Activated CD4-positive, CD25-positive, alpha-beta regulatory T cell treated with anti-CD3 and anti-CD28 coated beads, Interleukin-2, amount 50 U/mL, for 16 hours (primary cell): ENCODE data around the gene TAPT1.
"Not testable (repeated sequence)": the region's sequence is repeated elsewhere in the genome, so short reads cannot be mapped to it uniquely, and the experiment has no call there.

Experiments
- DNase-seq: peaks from one replicate; pipeline ENCODE4 v3.0.0-alpha.2; 2020; ENCODE audit warnings: low read depth, low spot score

TAPT1 gene

GRCh38 chr4:16183604-16184003 lies 42.7 kb downstream of the TAPT1 start:
- DNase-seq: no peak

DNA sequence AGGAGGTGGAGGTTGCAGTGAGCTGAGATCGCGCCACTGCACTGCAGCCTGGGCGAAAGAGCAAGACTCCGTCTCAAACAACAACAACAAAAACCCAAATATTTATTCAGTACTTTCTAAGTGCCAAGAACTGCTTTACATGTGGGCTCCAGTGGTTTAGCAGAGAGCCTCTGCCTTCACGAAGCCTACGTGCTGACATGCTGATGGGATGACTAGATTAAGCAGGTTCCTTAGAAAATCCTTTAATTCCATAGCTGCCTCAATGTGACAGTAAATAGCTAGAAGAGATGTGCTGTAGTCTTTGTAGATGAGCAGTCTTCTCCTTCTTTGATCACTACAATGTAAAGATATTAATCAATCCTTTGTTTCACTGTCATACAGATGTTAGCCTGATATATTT lies 49.6 kb downstream of the TAPT1 start:
- no peak for DNase-seq

DNA sequence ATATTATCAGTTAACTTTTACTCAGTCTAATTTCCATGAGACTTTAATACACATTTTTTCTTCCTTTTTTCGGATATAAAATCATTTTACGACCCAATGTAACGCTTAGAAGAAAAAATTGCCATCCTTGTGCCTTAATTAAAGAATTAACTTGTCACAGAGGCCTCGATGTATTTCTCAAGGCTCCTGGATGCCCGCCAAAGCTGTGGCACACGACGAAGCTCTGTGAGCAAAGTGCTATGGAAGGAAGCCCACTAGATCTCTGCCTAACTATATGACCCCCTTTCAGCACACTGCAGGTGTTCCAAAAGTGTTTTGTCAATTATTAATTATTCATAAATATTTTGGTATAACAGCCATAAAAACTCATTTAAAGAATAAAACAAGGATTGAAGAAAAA lies 54.4 kb downstream of the TAPT1 start:
- no peak for DNase-seq

- DNase-seq: no peak
Measured at GRCh38 chr4:16169490-16169889, 56.8 kb downstream of the TAPT1 start.

GRCh38 chr4:16168710-16169388 lies 57.4 kb downstream of the TAPT1 start:
- DNase-seq: no peak

DNA sequence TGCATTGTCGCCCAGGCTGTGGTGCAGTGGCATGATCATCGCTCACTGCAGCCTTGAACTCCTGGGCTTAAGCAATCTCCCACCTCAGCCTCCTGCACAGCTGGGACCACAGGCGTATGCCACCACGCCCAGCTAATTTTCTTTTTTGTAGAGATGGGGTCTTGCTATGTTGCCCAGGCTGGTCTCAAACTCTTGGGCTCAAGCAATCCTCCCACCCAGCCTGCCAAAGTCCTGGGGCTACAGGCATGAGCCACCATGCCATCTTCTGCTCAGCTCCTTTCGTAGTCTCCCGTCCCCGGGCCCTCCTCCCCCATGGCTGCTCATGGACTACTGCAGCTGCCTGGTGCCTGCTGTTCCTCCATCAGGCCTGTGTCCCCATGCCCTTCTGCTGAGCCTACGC lies 58.1 kb downstream of the TAPT1 start:
- DNase-seq: no peak

GRCh38 chr4:16165931-16166330 lies 60.3 kb downstream of the TAPT1 start:
- DNase-seq: no peak

- DNase-seq: no peak
Measured at GRCh38 chr4:16162891-16163290, 63.4 kb downstream of the TAPT1 start.

DNA sequence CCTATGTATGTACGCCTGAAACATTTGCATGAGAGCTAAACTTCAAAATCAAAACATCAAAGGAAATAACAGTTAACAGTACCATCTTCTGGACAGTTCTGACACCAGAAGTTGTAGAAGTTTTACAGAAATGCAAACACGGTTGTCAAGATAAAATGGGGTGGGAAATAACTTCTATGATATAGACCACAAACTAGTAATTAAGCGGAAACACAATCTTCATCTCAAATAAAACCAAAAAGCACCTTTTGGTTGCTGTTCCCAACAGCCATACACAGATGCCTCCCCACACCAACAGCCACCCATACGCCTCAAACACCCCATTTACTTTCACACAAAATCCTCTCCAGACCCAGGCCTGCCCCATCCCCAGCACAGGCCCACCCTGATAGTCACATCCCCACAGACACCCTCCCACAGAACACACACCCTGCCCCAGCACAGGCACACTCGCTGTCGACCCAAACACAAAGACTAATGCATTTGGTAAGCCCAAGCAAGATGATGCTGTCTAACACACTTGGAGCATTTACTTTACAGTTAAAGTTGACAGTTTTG lies 64.3 kb downstream of the TAPT1 start:
- no peak for DNase-seq

GRCh38 chr4:16160457-16160856 lies 65.8 kb downstream of the TAPT1 start:
- no peak for DNase-seq

GRCh38 chr4:16159286-16159685 lies 67.0 kb downstream of the TAPT1 start:
- no peak for DNase-seq

GRCh38 chr4:16158504-16158852 lies 67.8 kb downstream of the TAPT1 start:
- no peak for DNase-seq

DNA sequence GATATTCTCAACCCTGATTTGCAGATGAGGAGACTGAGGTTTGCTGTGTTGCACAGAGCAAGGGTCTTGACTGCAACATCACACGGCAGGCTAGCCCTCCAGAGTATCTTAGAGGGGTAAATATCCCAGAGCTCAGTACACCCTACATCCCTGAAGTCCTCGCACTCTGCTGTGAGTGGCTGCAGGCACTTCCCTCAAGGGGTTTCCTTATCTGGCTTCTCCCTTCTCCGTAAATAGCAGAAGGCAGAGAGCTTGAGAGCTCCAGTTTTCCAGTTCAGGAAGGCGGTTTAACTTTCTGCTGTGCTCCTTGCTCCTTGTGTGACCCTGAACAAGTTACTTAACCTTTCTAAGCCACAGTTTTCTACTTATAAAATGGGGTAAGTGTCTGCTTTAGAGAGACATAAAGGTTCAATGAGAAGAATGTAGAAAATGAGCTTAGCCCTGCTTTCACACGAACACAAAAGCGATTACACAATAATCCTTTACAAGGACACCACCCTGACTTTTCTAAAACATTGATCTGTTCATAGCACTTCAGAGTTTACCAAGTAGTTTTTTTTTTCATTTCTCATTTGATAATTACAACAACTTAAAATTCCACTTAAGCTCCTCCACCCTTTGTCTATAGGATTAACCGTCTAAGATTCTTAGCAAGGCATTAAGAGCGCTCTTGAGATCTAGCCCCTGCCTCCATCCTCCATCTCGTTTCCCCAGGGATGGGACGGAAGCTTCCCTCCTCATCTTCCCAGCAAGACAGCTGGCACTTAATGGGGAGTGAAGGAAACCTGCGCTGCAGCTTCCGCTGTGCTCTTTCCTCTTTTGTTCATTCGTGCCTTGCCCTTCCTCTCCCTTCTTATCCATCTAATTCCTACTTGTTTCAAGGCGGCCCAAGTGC lies 68.4 kb downstream of the TAPT1 start:
- no peak for DNase-seq

DNA sequence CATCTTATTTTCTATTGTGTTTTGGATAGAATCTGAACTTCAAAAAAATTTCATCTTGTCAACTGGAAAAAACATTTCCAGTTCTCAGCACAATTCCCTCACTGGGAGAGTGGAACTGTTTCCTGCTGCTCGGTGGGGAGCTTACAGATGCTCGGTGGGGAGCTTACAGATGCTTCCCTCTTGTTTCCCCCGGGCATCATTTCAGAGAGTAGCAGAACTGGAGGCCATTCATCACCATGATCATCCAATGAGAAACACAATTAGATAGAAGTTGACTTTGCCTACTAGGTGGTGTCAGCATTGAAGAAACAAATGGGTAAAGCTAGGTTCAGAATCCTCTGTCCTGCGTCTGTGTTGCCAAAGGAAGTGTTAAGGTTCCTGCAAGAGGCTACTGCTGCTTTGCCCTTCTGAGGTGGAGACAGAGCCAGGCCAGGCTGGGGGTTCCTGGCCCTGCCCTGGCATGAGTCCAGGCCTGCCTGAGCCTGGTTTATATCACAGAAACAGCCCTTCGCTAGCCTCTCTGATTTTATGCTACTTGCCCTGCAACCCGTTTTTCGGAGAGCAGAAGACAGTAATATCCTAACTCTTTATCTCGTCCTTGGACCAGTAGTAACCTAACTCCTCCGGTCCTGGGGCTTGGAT lies 70.6 kb downstream of the TAPT1 start:
- DNase-seq: no peak

GRCh38 chr4:16154451-16154850 lies 71.8 kb downstream of the TAPT1 start:
- no peak for DNase-seq

- DNase-seq: no peak
Measured at GRCh38 chr4:16150716-16151115, 75.6 kb downstream of the TAPT1 start.

DNA sequence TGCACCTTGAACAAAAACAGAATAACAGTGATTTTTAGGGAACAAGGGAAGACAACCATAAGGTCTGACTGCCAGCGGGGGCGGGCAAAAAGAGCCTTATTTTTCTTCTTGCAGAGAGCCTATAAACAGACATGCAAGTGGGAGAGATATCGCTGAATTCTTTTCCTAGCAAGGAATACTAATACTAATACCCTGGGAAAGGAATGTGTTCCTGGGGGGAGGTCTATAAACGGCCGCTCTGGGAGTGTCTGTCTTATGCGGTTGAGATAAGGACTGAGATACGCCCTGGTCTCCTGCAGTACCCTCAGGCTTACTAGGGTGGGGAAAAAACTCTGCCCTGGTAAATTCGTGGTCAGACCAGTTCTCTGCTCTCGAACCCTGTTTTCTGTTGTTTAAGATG lies 81.4 kb downstream of the TAPT1 start:
- DNase-seq: not testable (repeated sequence)

DNA sequence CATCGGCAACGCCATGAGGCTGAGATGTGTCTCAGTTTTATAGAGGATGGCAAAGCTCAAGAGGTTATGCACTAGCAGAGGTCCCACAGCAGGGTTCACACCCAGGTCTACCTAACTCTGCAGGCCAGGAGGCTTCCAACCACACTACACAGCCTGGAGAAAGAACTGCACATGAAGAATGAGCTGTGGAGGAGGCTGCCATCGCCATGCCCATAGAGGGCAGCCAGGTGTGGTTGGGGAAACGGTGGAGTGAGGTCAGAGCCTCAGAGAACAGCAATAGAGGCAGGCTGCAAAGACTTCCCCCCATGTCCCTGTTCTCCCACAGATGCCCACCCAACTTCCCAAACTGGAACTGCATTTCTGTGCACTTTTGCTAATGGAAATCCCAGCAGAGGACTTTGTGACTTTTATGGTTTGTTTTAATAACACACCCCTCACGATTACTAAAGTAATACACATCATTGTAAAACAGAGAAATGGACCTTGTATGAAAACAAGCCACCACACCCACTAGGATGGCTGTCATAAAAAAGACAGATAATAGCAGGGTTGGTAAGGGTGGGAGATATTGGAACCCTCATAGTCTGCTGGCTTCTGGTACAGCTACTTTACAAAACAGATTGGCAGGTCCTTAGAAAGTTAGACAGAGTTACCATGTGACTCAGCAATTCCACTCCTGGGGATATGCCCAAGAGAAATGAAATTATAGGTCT lies 83.5 kb downstream of the TAPT1 start:
- DNase-seq: no peak

DNA sequence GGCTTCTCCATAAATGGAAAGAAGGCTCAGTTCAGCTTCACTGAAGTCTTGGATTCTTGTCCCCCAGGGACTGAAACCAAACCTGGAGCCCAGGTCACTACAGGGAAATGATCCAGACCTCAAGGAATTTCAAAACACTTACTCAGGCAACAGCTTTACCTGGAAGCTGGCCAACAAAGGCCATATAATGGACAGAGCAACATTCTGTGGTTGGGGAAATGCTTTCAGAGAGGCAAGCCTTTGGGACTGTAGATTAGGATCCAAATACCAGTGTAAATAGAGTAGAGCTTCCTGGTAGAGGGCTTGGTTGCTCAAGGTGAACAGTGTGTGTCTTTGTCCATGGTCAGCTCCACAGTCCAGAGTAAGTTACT lies 85.4 kb downstream of the TAPT1 start:
- DNase-seq: no peak

- DNase-seq: no peak
Measured at GRCh38 chr4:16140231-16140878, 85.9 kb downstream of the TAPT1 start.
